AG10803 (cell line): ENCODE results near the gene C1QC.

Experiments used
- DNase-seq: peaks from one replicate; pipeline ENCODE4 v3.0.0; 2010; ENCODE audit warnings: low read depth
- H3K4me3 ChIP-seq: 2 replicates; pipeline ENCODE4 v1.5.1; 2011; ENCODE audit warnings: mild to moderate bottlenecking, low read length, control low read depth
- TF ChIP-seq, protein P1 (sequence below): conservative IDR thresholded peaks from 2 replicates; pipeline ENCODE4 v1.5.1; 2011; ENCODE audit warnings: mild to moderate bottlenecking, low read length, control low read depth, inconsistent platforms

Gene C1QC

GRCh38 chr1:22611530-22611947, 31.9 kb upstream of the C1QC start:
- DNase-seq = peak; percentile 36
- no peak overlapping the region for H3K4me3 ChIP-seq
- TF ChIP-seq, protein P1, sequence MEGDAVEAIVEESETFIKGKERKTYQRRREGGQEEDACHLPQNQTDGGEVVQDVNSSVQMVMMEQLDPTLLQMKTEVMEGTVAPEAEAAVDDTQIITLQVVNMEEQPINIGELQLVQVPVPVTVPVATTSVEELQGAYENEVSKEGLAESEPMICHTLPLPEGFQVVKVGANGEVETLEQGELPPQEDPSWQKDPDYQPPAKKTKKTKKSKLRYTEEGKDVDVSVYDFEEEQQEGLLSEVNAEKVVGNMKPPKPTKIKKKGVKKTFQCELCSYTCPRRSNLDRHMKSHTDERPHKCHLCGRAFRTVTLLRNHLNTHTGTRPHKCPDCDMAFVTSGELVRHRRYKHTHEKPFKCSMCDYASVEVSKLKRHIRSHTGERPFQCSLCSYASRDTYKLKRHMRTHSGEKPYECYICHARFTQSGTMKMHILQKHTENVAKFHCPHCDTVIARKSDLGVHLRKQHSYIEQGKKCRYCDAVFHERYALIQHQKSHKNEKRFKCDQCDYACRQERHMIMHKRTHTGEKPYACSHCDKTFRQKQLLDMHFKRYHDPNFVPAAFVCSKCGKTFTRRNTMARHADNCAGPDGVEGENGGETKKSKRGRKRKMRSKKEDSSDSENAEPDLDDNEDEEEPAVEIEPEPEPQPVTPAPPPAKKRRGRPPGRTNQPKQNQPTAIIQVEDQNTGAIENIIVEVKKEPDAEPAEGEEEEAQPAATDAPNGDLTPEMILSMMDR = no peak

GRCh38 chr1:22612671-22613571, 30.5 kb upstream of the C1QC start:
- TF ChIP-seq, protein P1 = no peak
- H3K4me3 ChIP-seq = no peak overlapping the region
- DNase-seq = no peak

DNA sequence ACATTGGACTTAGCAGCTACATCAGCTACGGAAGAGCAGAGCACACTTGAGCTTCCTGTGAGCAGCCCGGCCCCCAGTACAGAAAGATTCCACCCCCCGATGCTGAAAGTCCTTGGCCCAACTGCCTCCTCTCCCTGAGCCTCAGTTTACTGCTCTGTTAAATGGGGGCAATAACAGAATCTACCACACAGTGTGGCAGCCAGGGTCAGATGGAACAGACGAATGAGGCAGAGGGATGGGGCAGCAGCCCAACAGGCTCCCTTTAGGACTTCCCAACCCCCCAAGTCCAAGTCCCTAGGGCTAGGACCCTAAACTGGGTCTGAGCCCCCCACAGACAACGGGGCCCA, 29.9 kb upstream of the C1QC start:
- no peak for DNase-seq
- no peak overlapping the region for H3K4me3 ChIP-seq
- TF ChIP-seq, protein P1 = no peak

GRCh38 chr1:22613951-22614350, 29.5 kb upstream of the C1QC start:
- no peak overlapping the region for H3K4me3 ChIP-seq
- DNase-seq = no peak
- TF ChIP-seq, protein P1 = no peak

GRCh38 chr1:22615886-22616285, 27.5 kb upstream of the C1QC start:
- no peak overlapping the region for H3K4me3 ChIP-seq
- TF ChIP-seq, protein P1 = no peak
- DNase-seq = no peak

GRCh38 chr1:22616571-22616970, 26.9 kb upstream of the C1QC start:
- H3K4me3 ChIP-seq = no peak overlapping the region
- TF ChIP-seq, protein P1 = no peak
- DNase-seq = no peak

- H3K4me3 ChIP-seq = no peak overlapping the region
- no peak for DNase-seq
- TF ChIP-seq, protein P1 = no peak
These were observed 25.4 kb upstream of the C1QC start for GRCh38 chr1:22618056-22618455.
